ENCODE measurements around the gene RELN. TPM values are rescaled to one million over a fixed set of nuclear protein-coding genes. Genes with fewer than 3 reads are reported as not detected.

Gene RELN
- total RNA-seq, 1 donor from 2014 or later: 0.11 TPM

DNA sequence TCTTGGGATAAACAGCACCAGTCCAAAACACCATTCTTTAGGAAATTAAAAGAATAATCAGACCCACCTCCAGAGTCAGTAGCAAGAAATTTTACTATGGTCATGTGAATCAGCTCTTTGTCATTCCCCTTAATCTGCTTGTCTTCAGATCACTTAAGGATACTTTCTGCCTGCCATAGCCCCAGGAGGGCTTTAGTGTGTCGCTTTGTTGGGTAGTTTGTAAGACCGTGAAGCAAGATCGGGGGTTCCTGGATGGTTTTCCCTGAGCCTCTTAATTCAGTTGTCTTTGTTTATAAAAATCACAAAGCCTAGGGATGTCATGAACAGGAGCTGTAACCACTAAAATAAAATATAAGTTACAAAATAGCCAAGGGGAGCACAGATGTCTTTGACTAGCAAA is 223.6 kb downstream of the RELN start:
- H3K27me3 ChIP-seq: no peaks in the 10 kb centered on the region

DNA sequence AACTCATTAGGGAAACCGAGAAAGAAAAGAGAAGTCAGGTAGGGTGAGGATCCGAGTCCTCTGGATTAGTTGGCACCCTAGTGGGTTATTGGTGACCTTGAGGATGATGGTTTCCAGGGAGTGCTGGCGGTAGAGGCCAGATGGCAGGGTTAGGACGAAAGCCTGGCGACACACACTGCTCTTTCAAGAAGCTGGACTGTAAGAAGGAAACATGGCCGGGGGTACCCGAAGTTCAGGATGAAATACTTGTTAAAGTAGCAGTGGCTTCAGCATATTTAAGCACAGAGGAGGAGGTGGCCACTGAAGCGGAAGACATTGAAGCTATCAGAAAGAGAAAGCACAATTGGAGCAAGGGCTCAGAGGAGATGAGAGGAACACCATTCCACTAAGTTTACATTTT is 224.6 kb downstream of the RELN start:
- H3K4me1 ChIP-seq: no peaks in the 10 kb centered on the region
- DNase-seq (ENCODE audit: low spot score in 2 of 2): no peak
- no peaks in the 10 kb centered on the region for H3K27me3 ChIP-seq
- intact Hi-C loops (cut with DNase I): no loop called here
- H3K27ac ChIP-seq: no peak overlapping the region
- H3K36me3 ChIP-seq: no peaks in the 10 kb centered on the region
- H3K4me3 ChIP-seq: no peak overlapping the region
- no peaks in the 10 kb centered on the region for H3K9me3 ChIP-seq
- TF ChIP-seq, protein P1, sequence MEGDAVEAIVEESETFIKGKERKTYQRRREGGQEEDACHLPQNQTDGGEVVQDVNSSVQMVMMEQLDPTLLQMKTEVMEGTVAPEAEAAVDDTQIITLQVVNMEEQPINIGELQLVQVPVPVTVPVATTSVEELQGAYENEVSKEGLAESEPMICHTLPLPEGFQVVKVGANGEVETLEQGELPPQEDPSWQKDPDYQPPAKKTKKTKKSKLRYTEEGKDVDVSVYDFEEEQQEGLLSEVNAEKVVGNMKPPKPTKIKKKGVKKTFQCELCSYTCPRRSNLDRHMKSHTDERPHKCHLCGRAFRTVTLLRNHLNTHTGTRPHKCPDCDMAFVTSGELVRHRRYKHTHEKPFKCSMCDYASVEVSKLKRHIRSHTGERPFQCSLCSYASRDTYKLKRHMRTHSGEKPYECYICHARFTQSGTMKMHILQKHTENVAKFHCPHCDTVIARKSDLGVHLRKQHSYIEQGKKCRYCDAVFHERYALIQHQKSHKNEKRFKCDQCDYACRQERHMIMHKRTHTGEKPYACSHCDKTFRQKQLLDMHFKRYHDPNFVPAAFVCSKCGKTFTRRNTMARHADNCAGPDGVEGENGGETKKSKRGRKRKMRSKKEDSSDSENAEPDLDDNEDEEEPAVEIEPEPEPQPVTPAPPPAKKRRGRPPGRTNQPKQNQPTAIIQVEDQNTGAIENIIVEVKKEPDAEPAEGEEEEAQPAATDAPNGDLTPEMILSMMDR (IDR thresholded peaks at IDR 0.05): no peak

More for the DNA sequence above, 223.6 kb downstream of the RELN start:
- Histone ChIP-seq H3K36me3 (no peaks in the 10 kb centered on the region), H3K4me3 (no peak overlapping the region), H3K4me1 (no peaks in the 10 kb centered on the region), H3K27ac (no peak overlapping the region), H3K9me3 (no peaks in the 10 kb centered on the region)
- no peak for DNase-seq (ENCODE audit: low spot score in 2 of 2)
- intact Hi-C loops (cut with DNase I): no loop called here
- TF ChIP-seq, protein P1 (IDR thresholded peaks at IDR 0.05): no peak

DNA sequence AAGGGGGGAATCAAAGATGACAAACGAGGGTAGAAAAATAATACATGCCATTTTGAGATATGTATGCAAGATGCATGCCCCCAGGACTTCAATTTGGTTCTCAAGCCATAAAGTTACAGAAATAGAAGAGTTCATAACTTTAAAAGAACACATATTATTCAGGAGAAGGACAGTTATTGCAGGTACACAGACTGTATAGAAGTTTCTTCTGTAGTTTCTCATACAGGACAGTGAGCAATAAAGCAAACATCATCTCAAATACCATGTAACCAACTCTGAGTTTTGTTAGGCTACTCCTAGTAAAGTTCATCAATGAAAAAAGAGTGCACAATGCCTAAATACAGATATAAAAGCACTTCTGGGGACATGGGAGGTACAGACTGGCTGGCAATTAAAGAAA is 226.6 kb downstream of the RELN start:
- no peaks in the 10 kb centered on the region for H3K4me1 ChIP-seq

DNA sequence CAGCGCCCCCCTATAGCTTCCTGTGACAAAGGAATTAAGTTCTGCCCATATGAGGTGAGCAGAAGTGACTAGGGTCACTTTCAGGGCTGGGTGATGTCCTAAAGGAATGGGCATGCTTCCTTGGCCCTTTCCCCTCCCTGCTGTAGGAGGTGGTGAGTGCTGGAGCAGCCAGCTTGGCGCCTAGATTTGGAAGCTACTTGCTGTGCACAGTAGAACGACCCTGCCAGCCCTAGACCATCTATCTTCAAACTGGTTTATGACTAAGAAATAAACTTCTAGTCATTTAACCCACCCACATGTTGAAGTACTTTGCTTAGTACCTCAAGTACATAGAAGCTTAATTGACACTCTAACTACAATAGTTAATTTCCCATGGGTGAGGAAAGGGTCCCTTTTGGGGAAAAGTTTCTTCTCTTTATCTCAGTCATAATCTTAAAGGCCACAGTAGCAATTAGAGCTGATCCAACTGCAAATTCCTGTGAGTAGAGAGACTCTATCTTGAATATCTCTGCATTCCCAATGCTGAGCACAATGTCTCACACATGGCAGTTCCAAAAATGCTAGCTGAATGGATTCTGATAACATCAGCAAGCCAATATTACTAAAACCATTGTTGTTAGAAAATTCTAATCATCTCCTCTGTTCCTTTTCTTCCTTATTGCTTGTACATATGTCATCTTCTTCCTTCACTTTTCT is 227.2 kb downstream of the RELN start:
- Histone ChIP-seq H3K27ac (no peak overlapping the region), H3K36me3 (no peaks in the 10 kb centered on the region), H3K4me1 (no peaks in the 10 kb centered on the region), H3K4me3 (no peak overlapping the region), H3K9me3 (no peaks in the 10 kb centered on the region), H3K27me3 (no peaks in the 10 kb centered on the region)
- TF ChIP-seq, protein P1 (IDR thresholded peaks at IDR 0.05): no peak
- DNase-seq (ENCODE audit: low spot score in 2 of 2): no peak
- intact Hi-C loops (cut with DNase I): no loop called here

More for the DNA sequence above, 226.6 kb downstream of the RELN start:
- Histone ChIP-seq H3K4me3 (no peak overlapping the region), H3K27ac (no peak overlapping the region), H3K36me3 (no peaks in the 10 kb centered on the region), H3K27me3 (no peaks in the 10 kb centered on the region), H3K9me3 (no peaks in the 10 kb centered on the region)
- no peak for DNase-seq (ENCODE audit: low spot score in 2 of 2)
- TF ChIP-seq, protein P1 (IDR thresholded peaks at IDR 0.05): no peak
- intact Hi-C loops (cut with DNase I): no loop called here

DNA sequence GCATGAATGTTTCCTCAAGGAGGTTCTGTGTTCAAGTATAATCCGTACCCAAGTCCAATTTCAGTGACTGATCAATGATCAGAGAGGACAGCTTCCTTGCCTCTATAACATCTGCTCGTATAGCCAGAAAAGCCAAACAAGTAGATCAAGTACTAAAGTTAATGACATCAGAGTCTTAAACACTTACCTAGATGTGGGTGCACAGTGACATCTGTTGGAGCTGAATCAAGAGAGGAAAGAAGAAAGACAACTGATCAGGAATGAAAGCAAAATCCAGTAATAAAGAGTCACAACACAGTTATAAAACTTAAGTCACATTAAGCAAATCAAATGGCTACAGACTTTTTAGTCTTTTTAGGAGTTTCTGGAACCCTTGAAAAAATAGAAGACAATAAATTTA is 236.5 kb downstream of the RELN start:
- no peaks in the 10 kb centered on the region for H3K27me3 ChIP-seq
- H3K4me3 ChIP-seq: no peak overlapping the region
- intact Hi-C loops (cut with DNase I): no loop called here
- H3K4me1 ChIP-seq: no peaks in the 10 kb centered on the region
- no peaks in the 10 kb centered on the region for H3K36me3 ChIP-seq
- H3K27ac ChIP-seq: no peak overlapping the region
- no peaks in the 10 kb centered on the region for H3K9me3 ChIP-seq
- DNase-seq (ENCODE audit: low spot score in 2 of 2): no peak
- TF ChIP-seq, protein P1 (IDR thresholded peaks at IDR 0.05): no peak
